Ramos (cell line): ENCODE measurements around the gene HYDIN.

ENCODE experiments used
- in situ Hi-C: fragments of 300-500 bp; cut with MboI; formaldehyde crosslinking; loops from one replicate; pipeline ENCODE4 v1.14.3; 2022; ENCODE audit warnings: low sequenced_read_pairs; ENCODE audit not compliant: unreplicated experiment

Gene HYDIN

GRCh38 chr16:71230122-71230845, at the start of gene HYDIN:
Gene HYDIN (minus strand): TSS chr16:71230722. CDS start chr16:71186895, 43,827 bp downstream.
- in situ Hi-C loops, result no loop called here

GRCh38 chr16:71276589-71277334, 46.2 kb upstream of the HYDIN start:
- in situ Hi-C loops, result no loop called here

GRCh38 chr16:71273384-71273783, 42.9 kb upstream of the HYDIN start:
- in situ Hi-C loops, result no loop called here

- in situ Hi-C loops, result no loop called here
Measured at GRCh38 chr16:71264299-71264698, 33.8 kb upstream of the HYDIN start.

GRCh38 chr16:71263582-71263981, 33.1 kb upstream of the HYDIN start:
- in situ Hi-C loops, result no loop called here

- in situ Hi-C loops, result no loop called here
Measured at GRCh38 chr16:71262391-71262790, 31.9 kb upstream of the HYDIN start.

GRCh38 chr16:71260995-71261394, 30.5 kb upstream of the HYDIN start:
- in situ Hi-C loops, result no loop called here

- in situ Hi-C loops, result no loop called here
Measured at GRCh38 chr16:71259086-71259485, 28.6 kb upstream of the HYDIN start.

GRCh38 chr16:71258372-71258771, 27.9 kb upstream of the HYDIN start:
- in situ Hi-C loops, result no loop called here

- in situ Hi-C loops, result no loop called here
Measured at GRCh38 chr16:71257768-71258167, 27.2 kb upstream of the HYDIN start.

GRCh38 chr16:71255721-71256120, 25.2 kb upstream of the HYDIN start:
- in situ Hi-C loops, result no loop called here

- in situ Hi-C loops, result no loop called here
Measured at GRCh38 chr16:71254832-71255525, 24.5 kb upstream of the HYDIN start.

GRCh38 chr16:71250461-71251235, 20.1 kb upstream of the HYDIN start:
- in situ Hi-C loops, result no loop called here

- in situ Hi-C loops, result no loop called here
Measured at GRCh38 chr16:71249399-71249798, 18.9 kb upstream of the HYDIN start.

- in situ Hi-C loops, result no loop called here
Measured at GRCh38 chr16:71247478-71247877, 17.0 kb upstream of the HYDIN start.

GRCh38 chr16:71246309-71246708, 15.8 kb upstream of the HYDIN start:
- in situ Hi-C loops, result no loop called here

- in situ Hi-C loops, result no loop called here
Measured at GRCh38 chr16:71244521-71244920, 14.0 kb upstream of the HYDIN start.

GRCh38 chr16:71242601-71243000, 12.1 kb upstream of the HYDIN start:
- in situ Hi-C loops, result no loop called here

- in situ Hi-C loops, result no loop called here
Measured at GRCh38 chr16:71242036-71242435, 11.5 kb upstream of the HYDIN start.

- in situ Hi-C loops, result no loop called here
Measured at GRCh38 chr16:71229344-71229743, 1.2 kb downstream of the HYDIN start.
